Heart left ventricle (tissue), 16 donors: ENCODE measurements around the gene PDE6D. TPM values are rescaled to one million over a fixed set of nuclear protein-coding genes. Genes with fewer than 3 reads are reported as not detected.

Experiments used
- ATAC-seq, 4 donors: fragments of 200-7000 bp; cut with Tn5 transposase; one replicate each; pipeline ENCODE4 v1.9.1; 2020 to 2022; ENCODE audit warnings: moderate library complexity in 4 of 4, mild to moderate bottlenecking in 3 of 4, moderate number of reproducible peaks in 1 of 4
- DNase-seq, 5 donors: peaks; one replicate each; pipeline ENCODE4 v3.0.0-alpha.2; 2020
- H3K27ac ChIP-seq, 12 donors: fragments of 200-600 bp; sonication (generic) in 4 of 12; one replicate each; pipeline versions ENCODE4 v1.5.0 to v1.8.0; 2016 to 2022; ENCODE audit warnings: mild to moderate bottlenecking in 2 of 12
- H3K27me3 ChIP-seq, 9 donors: fragments of 200-600 bp; sonication (generic) in 2 of 9; one replicate each; pipeline versions ENCODE4 v1.5.1 to v1.8.0; 2016 to 2022; ENCODE audit warnings: mild to moderate bottlenecking in 3 of 9
- H3K36me3 ChIP-seq, 9 donors: fragments of 200-600 bp; sonication (generic) in 2 of 9; one replicate each; pipeline versions ENCODE4 v1.5.0 to v1.8.0; 2018 to 2022; ENCODE audit warnings: mild to moderate bottlenecking in 2 of 9
- H3K4me1 ChIP-seq, 12 donors: fragments of 200-600 bp; sonication (generic) in 4 of 12; one replicate each; pipeline versions ENCODE4 v1.5.0 to v1.8.0; 2016 to 2022; ENCODE audit warnings: mild to moderate bottlenecking in 3 of 12
- H3K4me3 ChIP-seq, 12 donors: fragments of 200-600 bp; sonication (generic) in 4 of 12; one replicate each; pipeline versions ENCODE4 v1.5.0 to v1.8.0; 2017 to 2022; ENCODE audit warnings: mild to moderate bottlenecking in 9 of 12, moderate library complexity in 4 of 12
- H3K9me3 ChIP-seq, 12 donors: fragments of 200-600 bp; sonication (generic) in 4 of 12; one replicate each; pipeline versions ENCODE4 v1.5.0 to v1.8.0; 2016 to 2022; ENCODE audit warnings: mild to moderate bottlenecking in 1 of 12
- POLR2A ChIP-seq, 2 donors: fragments of 450-650 bp; IDR thresholded peaks; one replicate each; pipeline ENCODE4 v1.6.1; 2017; ENCODE audit warnings: antibody characterized with exemption in 2 of 2, mild to moderate bottlenecking in 2 of 2, moderate library complexity in 2 of 2
- WGBS, 4 donors: extraction: QIAGEN DNeasy Blood & Tissue Kit in 2 of 4; methylation state at CpG; one replicate each; pipeline versions ENCODE4 v1.1.5 to v1.1.7; 2013 to 2018; 5-methylcytosine and 5-hydroxymethylcytosine counted together
- intact Hi-C, 10 donors: fragments of 100-400 bp; cut with DNase I; formaldehyde crosslinking; loops; one replicate each; pipeline versions ENCODE4 v1.11.1 to v1.14.2; 2022
- polyA plus RNA-seq, 2 donors: library from polyadenylated mRNA; stranded (reverse); fragments of 200-250 nt; gene quantifications; one replicate each; pipeline ENCODE4 v1.2.3, GENCODE V29; 2013
- total RNA-seq, 9 donors: library from RNA; depleted of rRNA in 2 of 9; stranded (reverse); fragments of >200 nt in 2 of 9; fragmentation: NEBNext Ultra II Directional in 3 of 9; extraction: Animal tissue kit (Norgen Biotek cat#: 25700) in 3 of 9; gene quantifications; one replicate each; pipeline versions ENCODE4 v1.1.0 to v1.2.4, GENCODE V29; 2016 to 2023
- TF ChIP-seq, protein P1 (sequence below), 12 donors: fragments of 200-600 bp; sonication (generic) in 4 of 12; IDR thresholded peaks; one replicate each; pipeline versions ENCODE4 v1.5.0 to v1.8.0; 2018 to 2022; ENCODE audit warnings: antibody characterized with exemption in 12 of 12, mild to moderate bottlenecking in 5 of 12
- donor health status: ischemic (EF 13 %, LVEDD 7.1; RV severe dilation, severe dysfunction).
- donor health status: healthy with polysubstance abuse.
- donor health status: DM: no; HTN: yes; CAD: no.
- donor health status: DM: no; HTN: no; CAD: no.
- donor health status: ischemic (EF 25% LVEDD 6.9; RV normal size, moderate dysfunction).
- donor health status: ischemic (EF 25% LVEDD 5.7; RV mildly dilated, moderate dysfunction).
- donor health status: healthy.
- donor health status: DM: yes; HTN: yes; CAD: no.
- donor health status: ischemic (EF 35%, LVEDD 5.7; RV mildly dilated, moderate dysfunction).
- donor health status: nonischemic (EF 11% LVEDD 7.7; RV severe dilation, severe dysfunction).
- donor health status: DM: yes; HTN: yes; CAD: no.
- donor health status: PGD.
- donor health status: ischemic (EF 29% LVEDD 5.4; RV normal size, mild dysfunction).
- donor health status: nonischemic (EF 23%, LVEDD 6.1; RV moderate dilation, normal function).

Gene PDE6D
- total and polyA plus RNA-seq, 11 donors: 12.3 to 30.1 (median 19.8) TPM

DNA sequence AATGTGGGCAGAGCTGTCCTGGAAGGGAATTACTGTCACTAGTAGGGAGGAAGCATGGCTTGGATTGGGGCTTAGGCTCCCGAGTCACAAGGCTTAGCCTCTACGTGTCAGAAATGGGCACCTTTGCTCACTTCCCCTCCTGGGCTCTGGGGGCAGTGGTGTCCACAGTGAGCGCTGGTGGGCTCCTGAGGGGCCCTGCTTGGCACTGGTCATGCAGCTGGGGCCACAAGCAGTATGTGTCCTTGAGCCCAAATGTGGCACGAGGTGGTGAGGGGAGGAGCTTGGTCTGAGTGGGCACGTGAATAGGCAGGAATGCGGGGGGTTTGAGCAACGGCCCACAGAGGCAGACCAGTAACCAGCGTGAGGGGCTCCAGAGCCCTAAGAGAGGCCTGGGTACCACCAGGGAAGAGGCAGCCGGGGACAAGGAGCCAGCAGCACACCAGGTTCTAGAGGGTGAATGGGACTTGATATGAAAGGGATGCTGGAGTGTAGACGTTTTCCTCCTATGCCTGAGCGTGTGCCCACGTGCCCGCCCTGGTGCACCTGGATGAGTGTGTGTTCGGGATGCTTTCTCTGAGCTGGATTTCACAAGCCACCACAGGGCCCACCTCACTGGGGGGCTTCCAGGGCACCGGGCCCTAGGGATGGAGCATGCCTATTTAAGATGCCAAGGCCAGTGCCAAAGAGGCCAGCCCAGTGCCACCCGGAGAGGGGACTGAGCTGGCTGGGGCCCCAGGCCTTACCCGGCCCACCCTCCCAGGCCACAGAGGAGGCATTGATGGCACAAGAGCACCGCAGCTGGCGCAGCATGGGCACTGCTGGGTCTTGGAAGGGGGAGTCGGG, 95.5 kb downstream of the PDE6D start:
- no peaks in the 10 kb centered on the region for H3K27me3 ChIP-seq
- no peaks in the 10 kb centered on the region for H3K36me3 ChIP-seq
- DNase-seq (peak in 1 of 5 donors; percentile 24), ATAC-seq (no peak)
- H3K9me3 ChIP-seq: no peaks in the 10 kb centered on the region
- TF ChIP-seq, protein P1, sequence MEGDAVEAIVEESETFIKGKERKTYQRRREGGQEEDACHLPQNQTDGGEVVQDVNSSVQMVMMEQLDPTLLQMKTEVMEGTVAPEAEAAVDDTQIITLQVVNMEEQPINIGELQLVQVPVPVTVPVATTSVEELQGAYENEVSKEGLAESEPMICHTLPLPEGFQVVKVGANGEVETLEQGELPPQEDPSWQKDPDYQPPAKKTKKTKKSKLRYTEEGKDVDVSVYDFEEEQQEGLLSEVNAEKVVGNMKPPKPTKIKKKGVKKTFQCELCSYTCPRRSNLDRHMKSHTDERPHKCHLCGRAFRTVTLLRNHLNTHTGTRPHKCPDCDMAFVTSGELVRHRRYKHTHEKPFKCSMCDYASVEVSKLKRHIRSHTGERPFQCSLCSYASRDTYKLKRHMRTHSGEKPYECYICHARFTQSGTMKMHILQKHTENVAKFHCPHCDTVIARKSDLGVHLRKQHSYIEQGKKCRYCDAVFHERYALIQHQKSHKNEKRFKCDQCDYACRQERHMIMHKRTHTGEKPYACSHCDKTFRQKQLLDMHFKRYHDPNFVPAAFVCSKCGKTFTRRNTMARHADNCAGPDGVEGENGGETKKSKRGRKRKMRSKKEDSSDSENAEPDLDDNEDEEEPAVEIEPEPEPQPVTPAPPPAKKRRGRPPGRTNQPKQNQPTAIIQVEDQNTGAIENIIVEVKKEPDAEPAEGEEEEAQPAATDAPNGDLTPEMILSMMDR (IDR thresholded peaks at IDR 0.05): peak in 1 of 12 donors; percentile 6
- TF ChIP-seq POLR2A (IDR thresholded peaks at IDR 0.05): no peak
- WGBS, 4 donors: 67 to 77% (median 74%) methylated on average over 19 to 20 of the region's 20 CpGs
- H3K27ac ChIP-seq: peak overlapping the region in 3 of 12 donors; percentile 46 to 89 (median 53)
- no peak overlapping the region for H3K4me3 ChIP-seq
- peaks cover 0 to 54% (median 13%) of the 10 kb centered on the region in 12 donors for H3K4me1 ChIP-seq
- intact Hi-C loops: no loop called here

- Histone ChIP-seq H3K27ac (peak overlapping the region in 5 of 12 donors; percentile 5 to 89 (median 46)), H3K27me3 (no peaks in the 10 kb centered on the region), H3K4me1 (peaks cover 0 to 59% (median 13%) of the 10 kb centered on the region in 12 donors), H3K4me3 (no peak overlapping the region), H3K9me3 (no peaks in the 10 kb centered on the region), H3K36me3 (no peaks in the 10 kb centered on the region)
- intact Hi-C loops: no loop called here
- TF ChIP-seq POLR2A (IDR thresholded peaks at IDR 0.05): no peak
- TF ChIP-seq, protein P1 (IDR thresholded peaks at IDR 0.05): no peak
- 60 to 72% (median 66%) methylated on average over 20 to 22 of the region's 22 CpGs for WGBS, 4 donors
- peak; percentile 57 to 73 (median 65) for DNase-seq
- ATAC-seq: peak; percentile 18 to 61 (median 44)
Measured at GRCh38 chr2:231684314-231685223, 96.5 kb downstream of the PDE6D start.

DNA sequence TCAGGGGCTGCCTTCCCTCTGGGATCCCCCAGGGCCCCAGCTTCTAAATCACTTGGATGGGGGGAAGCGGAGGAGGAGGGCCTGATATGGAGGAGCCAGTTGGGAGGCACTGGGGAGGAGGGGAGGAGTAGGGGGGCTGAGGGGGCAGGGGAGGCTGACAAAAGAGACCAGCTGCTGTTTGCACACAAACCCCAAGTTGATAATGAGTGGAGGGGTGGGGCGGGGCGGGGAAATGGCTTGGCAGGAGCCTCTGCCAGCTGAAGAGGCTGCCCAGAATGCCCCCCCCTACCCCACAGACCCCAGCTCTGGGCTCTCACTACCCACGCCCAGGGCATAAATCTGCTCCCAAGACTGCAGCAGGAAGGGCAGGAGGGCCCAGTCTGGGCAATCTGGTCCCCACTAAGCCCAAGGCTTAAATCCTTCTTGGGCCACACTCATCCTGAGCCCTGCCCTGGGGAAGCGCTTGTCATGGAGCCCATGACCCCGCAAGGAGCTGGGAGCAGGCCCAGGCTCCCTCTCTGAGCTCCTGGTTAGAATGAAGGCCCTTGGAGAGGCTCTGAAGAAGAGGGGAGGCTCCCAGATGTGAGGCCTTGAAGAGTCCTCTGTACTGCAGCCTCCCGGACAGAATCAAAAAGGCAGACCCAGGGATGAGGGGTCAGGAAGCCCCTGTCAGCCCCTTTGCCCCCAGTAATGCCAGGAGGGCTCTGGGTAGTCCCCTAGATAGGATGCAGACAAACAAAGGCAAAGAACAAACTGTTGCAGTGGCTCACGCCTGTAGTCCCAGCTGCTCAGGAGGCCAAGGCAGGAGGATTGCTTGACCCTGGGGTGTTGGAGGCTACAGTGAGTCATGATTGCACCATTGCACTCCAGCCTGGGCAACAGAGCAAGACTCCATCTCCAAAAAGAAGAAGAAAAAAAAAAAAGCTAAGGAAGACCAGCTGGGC, 97.5 kb downstream of the PDE6D start:
- intact Hi-C loops: no loop called here
- Histone ChIP-seq H3K27ac (peak overlapping the region in 4 of 12 donors; percentile 33 to 89 (median 40)), H3K27me3 (no peaks in the 10 kb centered on the region), H3K9me3 (no peaks in the 10 kb centered on the region), H3K4me3 (no peak overlapping the region), H3K36me3 (no peaks in the 10 kb centered on the region), H3K4me1 (peaks cover 0 to 52% (median 13%) of the 10 kb centered on the region in 12 donors)
- TF ChIP-seq, protein P1 (IDR thresholded peaks at IDR 0.05): no peak
- TF ChIP-seq POLR2A (IDR thresholded peaks at IDR 0.05): no peak
- WGBS, 4 donors: 86 to 97% (median 88%) methylated on average over 6 to 8 of the region's 8 CpGs
- peak in 1 of 5 donors; percentile 14 for DNase-seq
- ATAC-seq: no peak
